Lung microvascular endothelial cell (primary cell): ENCODE results near the gene RNF166. TPM values are rescaled to one million over a fixed set of nuclear protein-coding genes. Genes with fewer than 3 reads are reported as not detected.
A peak's percentile ranks its signal among the peaks of the same experiment; 100 is the strongest.

ENCODE experiments used
- DNase-seq, 2 donors: peaks; one replicate each; pipeline versions ENCODE4 v3.0.0 to v3.0.0-alpha.2; 2010; ENCODE audit warnings: low read depth in 2 of 2
- total RNA-seq: library from RNA; depleted of rRNA; stranded (reverse); fragments of >200 nt; gene quantifications from 2 replicates; pipeline ENCODE4 v1.2.1, GENCODE V29; 2014

Gene RNF166
- total RNA-seq, 1 donor from 2014 or later, result 12.5 TPM

DNA sequence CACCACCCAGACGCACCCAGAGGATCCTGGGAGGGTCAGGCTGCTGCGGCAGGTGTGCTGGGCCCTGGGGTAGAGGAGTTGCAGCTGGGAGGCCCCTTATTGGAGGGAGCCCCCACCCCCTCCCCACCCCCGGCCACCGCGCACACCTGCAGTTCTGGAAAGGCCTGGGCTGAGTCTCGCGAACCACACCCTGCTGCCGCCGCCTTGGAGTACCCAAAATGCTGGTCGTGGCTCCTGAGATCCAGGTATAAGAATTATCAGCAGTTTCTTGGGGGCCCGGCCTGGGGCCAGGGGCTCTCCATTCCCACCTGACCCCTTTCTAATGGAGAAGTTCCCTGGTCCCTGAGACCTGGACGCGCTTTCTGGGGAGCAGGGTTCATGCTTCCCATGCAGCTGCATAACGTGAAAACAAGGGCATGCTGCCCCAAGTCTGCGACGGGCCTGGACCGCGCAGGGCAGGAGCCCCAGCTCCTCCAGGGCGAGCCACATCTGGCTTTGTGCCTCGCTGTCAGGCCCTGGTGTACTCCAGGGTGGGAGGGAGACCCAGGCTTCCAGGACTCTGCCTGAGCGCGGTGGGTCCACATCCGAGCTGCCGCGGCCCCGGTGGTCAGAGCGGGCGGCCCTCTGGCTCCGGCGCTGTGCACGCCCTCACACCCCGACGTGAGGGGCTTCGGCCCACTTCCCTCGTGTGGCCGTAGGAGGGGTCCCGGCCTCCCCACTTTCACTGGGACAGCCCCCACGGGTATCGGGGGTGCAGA is 12.6 kb downstream of the RNF166 start:
- no peak for DNase-seq

DNA sequence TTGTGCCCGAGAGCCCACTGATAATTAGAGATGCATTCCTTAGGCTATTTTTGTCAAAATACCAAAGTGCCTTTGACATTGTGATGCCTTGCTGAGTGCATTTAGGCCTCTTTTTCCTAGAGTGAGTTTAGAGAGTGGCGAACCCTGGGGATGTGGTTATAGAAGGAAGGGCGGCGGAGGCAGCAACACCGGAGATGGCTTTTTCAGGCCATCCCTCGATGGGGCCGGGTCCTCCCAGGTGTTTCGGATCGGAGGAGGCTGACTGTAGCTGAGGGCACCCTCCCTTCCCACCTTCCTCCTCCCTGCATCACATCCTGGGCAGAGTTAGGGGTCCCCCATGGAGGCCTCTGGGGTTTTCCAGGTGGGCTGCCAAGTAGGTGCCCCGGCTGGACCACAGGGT is 13.3 kb downstream of the RNF166 start:
- no peak for DNase-seq

DNA sequence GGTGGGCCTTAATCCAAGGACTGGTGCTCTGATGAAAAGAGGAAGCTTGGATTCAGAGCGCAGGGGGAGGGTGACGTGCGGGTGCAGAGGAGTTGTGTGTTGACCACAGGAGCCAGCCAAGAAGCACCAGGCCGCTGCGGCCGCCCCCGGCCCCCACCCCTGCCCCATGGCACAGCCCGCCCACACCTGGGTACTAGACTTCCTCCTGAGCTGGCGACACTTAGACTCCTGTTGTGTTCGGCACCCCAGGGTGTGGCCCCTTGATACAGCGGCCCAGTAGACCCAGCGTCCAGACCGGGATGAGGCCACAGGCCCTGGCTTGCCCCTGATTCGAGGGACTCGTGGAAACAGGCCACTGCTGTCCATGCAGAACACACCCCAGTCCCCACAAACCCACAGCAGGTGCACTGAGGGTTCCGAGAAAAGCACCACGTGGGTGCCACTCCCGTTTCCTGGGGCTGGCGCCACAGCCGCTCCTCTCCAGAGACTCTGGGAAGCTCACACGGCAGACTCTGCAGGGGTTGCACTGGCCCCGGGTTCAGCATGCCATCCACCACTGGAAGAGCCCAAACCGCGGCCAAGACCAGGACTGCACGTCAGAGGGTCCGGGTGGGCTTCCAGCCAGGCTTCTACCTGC is 14.2 kb downstream of the RNF166 start:
- DNase-seq, result no peak

DNA sequence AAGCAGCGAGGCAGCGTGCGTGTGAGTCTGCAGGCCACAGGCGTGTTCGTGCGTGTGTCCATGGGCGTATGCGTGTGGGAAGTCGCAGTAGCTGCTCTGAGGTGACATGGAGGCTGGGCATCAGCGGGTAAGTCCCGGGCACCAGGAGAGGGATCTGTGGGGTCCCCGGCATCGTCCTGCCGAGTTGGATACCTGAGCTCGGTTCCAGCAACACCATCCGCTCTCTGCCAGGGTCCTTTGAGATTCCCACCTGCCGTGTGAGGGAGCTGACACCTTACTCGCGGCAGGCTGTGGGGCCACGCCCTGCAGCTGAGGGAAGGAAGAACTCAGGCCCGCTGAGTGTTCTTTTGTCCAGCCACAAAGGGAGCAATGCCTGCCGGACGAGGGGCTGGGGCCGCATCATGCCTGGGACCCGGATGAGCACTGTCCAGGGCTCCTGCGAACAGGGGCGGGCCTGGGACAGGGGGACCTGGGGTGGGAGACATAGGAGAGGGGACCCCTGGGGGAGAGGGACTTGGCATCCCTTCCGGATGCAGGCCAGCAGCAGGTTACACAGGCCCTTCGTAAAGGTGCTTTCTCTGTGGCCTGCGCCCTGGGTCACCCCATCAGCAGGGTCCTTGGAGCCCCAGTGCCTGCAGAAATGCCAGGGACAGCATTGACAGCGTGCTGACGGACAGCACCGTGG is 14.9 kb downstream of the RNF166 start:
- no peak for DNase-seq

DNA sequence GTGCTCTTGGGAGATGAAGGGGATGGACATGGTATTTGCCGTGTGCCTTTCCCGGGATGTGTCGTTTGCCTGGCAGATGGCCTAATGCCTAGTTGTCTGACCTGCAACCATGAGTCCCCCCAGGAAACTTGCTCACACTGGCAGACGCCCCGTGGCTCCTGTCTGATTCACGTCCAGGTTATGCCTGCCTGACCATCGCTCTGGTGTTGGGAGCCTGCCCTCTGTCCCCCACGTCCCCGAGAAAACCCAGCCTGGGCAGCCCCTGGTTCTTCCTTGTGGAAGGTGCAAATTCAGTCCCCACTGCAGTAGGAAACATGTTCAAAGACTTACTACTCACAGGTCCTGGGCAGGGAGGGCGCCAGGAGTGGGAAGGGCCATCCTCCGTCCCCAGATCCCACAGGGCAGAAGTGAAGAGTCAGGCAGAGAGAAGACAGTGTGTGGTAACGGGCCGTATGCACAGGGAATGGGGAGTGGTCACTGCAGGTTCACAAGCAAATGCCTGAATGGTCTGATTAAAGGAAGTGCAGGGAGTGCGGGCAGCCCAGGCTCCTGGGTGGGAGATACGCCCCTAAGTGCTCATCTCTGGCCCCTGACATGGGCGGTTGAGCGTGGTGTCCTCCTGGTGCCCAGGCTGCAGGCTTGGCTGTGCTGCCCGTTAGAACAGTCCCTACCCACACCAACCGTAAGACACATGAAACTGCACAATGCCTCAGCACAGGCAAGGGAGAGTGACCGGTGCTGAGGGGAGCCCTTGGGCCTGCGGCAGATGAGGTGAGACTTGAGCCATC is 15.7 kb downstream of the RNF166 start:
- no peak for DNase-seq

DNA sequence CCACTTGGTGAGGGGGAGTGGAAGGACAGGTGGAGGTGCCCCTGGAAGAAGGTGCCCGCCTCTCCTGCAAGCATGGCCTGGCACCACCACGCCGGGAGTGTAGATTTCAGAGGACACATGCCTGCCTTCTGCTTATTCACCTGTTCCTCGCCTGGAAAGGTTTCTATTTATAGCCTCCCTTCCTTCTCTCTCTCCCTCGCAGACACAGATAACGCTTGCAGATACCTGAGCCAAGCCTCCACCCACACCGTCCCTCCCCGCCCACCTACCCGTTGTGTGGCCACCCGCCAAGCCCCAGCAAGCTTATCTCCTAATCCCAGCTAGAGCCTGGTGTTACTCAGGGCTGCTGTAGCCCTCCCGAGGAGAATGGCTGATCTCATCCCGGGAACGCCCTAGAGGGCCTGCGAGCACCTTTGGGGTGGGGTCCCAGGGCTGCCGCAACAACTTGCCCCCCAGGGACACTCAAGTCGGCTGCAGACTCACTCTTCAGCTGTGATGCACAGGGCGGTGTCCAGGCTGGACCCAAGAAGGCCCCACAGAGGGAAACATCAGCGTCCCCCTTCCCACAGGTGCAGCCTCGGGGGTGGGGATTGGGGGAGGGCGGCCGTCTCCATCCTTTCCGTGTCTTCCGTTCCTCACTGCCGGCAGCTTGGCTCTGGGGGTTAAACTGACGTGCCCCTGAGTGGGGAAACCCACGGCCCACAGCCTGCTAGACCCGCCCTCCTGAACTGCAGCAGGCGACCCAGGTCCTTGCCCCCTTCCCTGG is 18.0 kb downstream of the RNF166 start:
- no peak for DNase-seq

DNA sequence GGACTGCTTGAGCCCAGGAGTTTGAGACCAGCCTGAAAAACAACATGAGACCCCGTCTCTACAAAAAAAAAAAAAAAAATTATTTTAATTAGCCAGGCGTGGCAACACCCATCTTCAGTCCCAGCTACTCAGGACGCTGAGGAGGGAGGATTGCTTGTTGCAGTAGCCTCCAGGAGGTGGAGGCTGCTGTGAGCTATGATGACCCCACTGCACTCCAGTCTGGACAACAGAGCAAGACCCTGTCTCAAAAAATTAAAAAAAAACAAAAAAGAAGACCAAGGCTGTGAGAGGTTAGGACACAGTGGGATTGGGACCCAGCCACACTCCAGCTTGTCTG is 18.6 kb downstream of the RNF166 start:
- no peak for DNase-seq

DNA sequence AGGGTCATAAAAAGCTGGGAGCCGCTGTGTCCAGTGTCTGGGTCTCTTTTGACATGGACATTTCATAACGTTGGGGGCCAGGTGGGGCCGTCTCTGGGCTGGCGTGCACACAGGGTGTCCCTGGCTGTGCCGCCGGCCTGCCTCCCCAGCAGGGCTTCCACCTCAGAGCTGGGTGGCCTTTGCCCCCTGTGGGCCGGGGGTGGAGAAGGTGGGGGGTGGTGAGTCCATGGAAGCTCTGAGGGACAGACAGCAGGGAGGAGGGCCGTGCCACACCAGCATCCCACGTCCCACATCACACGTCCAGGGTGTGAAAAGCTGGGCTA is 19.0 kb downstream of the RNF166 start:
- no peak for DNase-seq

DNA sequence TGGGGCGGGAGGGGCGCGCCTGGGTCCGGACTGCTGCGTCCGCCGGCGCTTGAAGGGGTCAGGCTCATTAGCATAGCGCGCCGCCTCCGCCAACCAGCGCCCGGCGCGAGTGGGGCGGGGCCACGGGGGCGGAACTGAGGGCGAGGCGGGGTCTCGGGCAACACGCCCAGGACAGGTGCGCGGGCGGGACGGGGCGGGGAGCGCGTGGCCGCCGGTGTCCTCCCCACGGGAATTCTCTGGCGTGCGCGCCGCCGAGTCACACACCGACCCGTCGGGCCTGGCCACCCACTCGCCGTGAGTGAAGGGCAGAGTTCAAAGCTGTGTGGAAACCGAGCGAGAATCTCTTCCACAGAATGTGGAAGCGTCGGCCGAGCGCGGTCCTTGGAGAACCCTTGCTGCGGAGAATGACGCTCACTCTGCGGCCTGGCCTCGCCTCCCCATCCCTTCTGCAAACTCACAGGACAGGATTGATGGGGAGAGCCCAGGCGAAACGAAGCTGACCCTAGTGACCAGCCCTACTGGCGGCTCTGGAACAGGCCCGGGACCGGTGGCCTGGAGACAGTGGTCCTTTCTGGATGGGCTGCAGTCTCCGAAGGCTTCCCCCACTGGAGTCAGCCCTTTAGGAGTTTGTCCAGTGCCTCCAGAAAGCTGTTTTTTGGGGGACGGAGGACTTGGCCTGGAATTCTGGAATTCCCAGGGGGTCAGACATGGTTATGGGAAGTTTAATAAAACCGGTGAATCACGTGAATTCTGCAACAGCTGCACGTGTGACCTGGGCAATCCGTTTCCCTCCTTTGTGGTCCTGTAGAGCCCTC is 19.6 kb downstream of the RNF166 start, which contains the start of gene SNAI3:
TSS of gene SNAI3 (minus strand) at position 69 of the 815 bp plus-strand sequence. CDS start 101 bp downstream, outside the sequence.
- DNase-seq, result peak; percentile 45 to 69

DNA sequence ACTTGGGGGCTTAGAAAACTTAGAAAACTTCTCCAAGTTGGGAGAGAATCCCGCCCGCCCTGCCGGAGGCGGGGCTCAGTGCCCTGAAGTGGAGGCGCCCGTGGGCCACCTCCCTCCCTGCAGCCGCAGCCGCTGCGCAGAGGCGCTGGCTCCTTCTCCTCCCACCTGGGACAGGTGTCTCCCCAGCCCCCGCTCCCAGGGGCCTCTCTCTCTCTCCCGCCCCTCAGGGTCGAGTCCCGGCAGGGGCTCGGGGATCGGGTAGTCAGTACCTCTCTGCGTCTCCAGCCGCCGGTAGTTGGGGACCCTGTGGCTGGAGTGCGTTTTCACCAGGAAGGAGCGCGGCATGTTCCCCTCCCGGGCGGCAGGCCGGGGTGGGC is 20.2 kb downstream of the RNF166 start:
- no peak for DNase-seq

DNA sequence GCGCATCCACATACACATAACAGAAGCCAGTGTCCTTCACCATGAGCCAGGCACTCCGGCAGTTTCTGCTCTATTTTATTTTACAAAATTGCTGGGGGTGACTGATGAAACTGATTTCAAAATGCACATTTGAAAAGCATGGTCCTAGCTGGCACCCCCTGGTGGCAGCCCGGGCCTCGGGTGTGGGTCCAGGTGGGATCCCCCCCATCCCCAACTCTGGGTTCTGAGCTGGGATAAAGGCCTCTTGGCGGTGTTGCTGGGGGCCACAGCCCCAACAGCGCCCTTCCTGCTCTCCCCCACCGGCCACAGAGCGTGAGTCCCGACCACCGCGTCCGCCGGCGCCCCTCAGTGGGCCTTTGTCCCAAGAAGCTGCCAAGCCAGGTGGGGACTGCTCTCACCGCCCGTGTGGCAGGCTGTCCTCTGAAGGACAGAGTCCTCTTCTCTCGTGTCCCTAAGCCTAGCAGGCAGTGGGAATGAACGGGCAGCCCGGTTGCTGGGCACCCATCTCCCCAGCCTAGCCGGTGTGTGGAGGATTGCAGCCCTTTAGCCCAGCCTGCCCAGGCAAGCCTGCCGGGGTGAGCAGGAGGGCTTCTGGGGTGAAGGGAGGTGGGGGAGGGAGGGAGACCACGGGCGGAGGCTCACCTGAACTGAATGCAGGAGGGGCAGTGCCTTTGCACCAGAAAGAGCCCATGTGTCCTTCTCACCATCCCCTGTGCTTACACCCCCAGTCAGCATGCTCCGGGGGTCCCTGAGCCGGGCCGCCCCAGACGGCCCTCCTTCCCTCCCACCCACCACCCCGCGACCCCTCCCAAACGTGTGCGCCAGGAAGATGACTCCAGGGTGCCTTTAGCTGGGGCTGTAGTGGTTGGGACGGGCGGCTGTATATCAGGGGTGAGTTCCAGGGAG is 20.8 kb downstream of the RNF166 start:
- peak; percentile 29 to 52 for DNase-seq

DNA sequence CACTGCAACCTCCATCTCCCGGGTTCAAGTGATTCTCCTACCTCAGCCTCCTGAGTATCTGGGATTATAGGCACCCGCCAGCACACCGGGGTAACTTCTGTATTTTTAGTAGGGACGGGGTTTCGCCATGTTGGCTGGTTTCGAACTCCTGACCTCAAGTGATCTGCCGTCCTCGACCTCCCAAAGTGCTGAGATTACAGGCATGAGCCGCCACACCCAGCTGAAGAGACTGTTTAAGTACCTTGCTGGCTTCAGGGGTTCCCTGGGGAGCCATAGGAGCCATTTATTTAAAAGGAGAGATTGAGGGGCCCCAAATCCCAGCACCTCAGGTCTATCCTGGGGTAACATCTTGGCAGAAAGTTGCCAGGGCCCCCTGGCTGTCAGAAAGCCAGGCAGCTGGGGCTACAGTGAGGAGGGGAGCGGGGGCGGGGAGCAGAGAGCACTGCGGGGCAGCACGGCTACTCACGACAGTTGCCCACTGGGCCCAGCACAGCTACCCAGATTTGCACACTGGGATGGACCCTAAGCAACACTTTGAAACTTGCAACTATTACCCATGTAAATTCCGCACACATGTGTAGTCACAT is 21.5 kb downstream of the RNF166 start:
- DNase-seq, result no peak

DNA sequence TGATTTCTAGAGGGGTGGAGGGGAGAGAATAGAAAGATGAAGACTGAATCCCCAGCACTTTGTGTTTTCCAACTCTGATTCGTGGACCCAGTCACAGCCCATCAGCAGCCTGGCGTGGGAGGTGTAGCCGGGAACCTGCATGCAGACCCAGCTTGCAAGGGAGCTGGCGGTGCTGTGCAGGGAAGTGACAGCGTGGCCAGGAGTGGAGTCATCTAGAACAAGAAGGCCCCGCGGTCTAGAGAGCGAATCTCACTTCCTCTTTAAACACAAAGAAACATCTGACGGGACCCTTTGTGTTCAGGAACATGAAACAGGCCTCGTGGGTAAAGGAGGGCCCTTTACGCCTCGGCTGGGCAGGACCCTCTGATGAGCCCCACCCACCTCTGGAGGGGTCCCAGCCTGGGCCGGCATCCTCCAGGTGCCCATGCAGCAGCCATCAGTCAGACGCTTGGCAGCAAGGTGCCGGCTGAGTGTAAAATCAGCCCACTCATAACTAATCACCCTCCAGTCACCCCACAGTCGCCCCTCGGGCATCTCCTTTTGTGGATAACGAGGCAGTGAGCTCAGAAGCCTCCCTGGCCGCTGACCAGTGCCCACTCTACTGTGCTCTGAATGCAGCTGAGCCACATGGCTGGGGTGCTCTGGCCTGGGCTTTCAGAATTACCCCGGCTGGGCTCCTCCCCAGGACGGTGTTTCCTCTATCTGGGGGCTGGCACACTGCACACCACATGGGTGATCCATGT is 24.3 kb downstream of the RNF166 start:
- DNase-seq, result peak in 1 of 2 donors; percentile 33

DNA sequence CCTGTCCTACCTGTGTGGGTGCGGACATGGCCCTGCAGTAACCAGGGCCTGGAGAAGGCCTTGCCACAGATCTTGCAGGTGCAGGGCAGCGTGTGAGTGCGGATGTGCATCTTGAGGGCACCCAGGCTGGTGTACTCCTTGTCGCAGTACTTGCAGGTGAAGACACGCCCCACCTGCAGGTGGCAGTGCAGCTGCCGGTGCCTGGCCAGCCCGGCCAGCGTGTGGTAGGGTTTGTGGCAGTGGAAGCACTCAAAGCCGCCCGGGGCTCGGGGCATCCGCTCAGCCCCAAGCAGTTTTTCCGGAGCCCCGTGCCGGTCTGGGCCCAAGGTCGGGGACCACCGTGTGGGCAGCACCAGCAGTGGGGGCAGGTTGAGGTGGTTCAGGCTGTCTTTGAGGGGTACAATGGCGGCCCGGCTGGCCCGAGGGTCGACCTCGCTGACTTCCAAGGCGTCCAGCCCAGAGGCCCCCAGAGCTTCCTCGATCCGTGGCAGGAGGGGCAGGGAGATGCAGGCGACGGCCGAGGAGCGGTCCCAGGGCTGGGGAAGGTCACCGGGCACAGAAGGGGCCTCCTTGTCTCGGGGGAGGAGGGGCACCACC is 25.0 kb downstream of the RNF166 start:
- peak in 1 of 2 donors; percentile 43 for DNase-seq

DNA sequence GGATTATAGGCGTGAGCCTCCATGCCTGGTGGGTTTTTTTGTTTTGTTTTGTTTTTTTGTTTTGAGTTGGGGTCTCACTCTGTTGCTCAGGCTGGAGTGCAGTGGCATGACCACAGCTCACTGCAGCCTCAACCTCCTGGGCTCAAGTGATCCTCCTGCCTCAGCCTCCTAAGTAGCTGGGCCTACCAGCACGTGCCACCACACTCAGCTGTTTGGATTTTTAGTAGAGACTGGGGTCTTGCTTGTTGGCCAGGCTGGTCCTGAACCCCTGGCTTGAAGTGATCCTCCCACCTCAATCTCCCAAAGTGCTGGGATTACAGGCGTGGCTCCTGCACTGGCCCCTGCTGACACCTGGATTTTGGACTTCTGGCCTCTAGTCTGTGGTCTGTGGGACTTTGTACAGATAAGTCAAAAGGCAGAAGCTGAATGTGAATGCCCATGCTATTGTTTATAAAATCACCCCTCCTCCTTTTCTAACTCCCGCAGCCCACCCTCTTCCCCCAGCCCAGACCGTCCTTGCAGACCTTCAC is 25.6 kb downstream of the RNF166 start:
- DNase-seq, result no peak

DNA sequence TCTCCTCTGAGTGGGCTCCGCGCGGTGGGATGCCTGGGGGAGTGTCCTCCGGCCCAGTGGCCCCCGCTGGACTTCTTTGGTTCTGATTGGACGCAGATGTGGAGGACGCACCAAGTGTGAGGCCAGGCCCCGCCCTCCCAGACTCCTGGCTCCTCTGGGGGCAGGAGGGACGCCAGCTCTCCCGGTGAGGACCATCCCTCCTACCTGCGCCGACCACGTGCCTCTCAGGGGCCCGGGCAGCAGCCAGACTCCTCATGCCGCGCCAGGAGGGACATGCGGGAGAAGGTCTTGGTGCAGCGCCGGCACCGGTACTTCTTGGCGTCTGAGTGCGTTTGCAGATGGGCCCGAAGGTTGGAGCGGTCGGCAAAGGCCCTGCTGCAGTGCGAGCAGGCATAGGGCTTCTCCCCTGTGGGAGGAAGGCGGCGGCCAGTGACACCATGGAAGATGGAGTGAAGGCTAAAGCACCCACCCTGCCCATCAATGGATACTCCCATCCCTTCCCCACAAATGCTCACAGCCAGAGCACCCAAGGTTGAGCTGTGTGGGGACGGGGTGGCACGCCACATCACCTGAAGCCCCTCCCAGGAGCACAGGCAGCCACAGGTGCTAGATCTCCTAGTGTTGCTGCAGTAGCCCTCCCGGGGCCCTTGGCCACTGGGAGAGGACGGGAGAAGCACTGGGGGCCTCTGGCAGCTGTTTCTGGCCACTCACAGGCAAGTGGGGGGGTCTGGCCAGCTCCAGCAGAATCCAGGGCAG is 27.8 kb downstream of the RNF166 start:
- DNase-seq, result no peak

DNA sequence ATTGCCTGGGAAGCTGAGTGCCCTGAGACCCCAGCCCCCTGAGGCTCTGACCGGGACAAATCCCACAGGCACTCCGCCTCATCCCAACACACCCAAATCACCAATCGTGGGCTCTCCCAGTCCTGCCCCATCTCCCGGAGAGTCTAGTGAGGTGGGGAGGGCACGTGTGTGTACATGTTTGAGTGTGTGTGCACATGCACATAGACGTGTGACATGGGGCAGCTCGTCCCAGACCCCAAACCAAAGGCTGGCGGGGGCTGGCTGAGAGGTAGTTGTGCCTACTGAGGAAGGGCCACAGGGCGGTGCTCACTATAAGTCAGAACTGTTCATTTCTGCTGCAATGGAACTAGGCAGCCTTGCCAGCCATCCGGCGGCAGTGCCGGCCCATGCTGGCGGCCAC is 28.5 kb downstream of the RNF166 start:
- no peak for DNase-seq
